HFF-Myc (cell line): ENCODE results near the gene FAAP100.

Experiments
- DNase-seq: peaks from one replicate; pipeline ENCODE4 v3.0.0-alpha.2; 2011; ENCODE audit warnings: low read depth; ENCODE audit errors: extremely low read depth
- H3K4me3 ChIP-seq: replicated peaks from 2 replicates; pipeline ENCODE4 v1.5.1; 2011; ENCODE audit warnings: low read depth, mild to moderate bottlenecking, control low read depth, low read length
- CTCF ChIP-seq: IDR thresholded peaks from 2 replicates; pipeline ENCODE4 v1.5.1; 2012; ENCODE audit warnings: mild to moderate bottlenecking, low read depth, low read length, control low read depth; ENCODE audit errors: missing control alignments

FAAP100 gene

DNA sequence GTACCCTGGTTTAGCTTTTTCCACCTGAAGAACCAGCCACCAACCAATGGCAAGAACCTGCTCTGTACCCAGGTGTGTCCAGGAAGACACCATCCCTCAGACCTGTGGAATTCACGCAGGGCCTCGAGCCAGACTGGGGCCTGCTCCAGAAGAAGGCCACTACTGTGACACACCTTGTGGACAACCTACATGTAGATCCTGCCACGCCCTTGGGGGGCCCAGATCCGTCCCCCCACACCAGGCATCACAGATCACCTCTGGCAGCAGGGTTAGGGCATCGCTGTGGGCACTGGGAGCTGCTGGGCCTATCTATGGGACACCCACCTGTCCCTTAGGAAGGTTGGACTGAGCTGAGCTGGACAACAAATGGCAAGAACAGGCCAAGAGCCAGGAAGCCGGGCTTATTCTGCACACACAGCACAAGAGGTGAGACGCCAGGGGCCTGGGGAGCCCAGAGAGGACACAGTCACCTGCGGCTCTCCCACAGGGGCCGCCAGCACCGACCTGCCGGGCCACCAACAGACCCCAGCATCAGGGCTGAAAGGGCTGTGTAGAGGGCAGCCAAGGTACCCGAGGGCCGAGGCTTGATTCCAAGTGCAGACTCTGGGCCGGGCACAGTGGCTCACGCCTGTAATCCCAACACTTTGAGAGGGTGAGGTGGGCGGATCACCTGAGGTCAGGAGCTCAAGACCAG lies 7.7 kb downstream of the FAAP100 start:
- no peak for TF ChIP-seq CTCF
- H3K4me3 ChIP-seq, result no peak overlapping the region
- DNase-seq, result no peak

- no peak for TF ChIP-seq CTCF
- no peak for DNase-seq
- H3K4me3 ChIP-seq, result no peak overlapping the region
Observed at GRCh38 chr17:81543756-81544155, 8.4 kb downstream of the FAAP100 start.

GRCh38 chr17:81543339-81543675 lies 8.8 kb downstream of the FAAP100 start:
- no peak overlapping the region for H3K4me3 ChIP-seq
- no peak for DNase-seq
- TF ChIP-seq CTCF, result no peak

GRCh38 chr17:81542431-81543338 lies 9.5 kb downstream of the FAAP100 start:
- H3K4me3 ChIP-seq, result no peak overlapping the region
- DNase-seq, result no peak
- no peak for TF ChIP-seq CTCF

- H3K4me3 ChIP-seq, result no peak overlapping the region
- no peak for TF ChIP-seq CTCF
- no peak for DNase-seq
Observed at GRCh38 chr17:81541123-81541522, 11.0 kb downstream of the FAAP100 start.

- no peak for TF ChIP-seq CTCF
- no peak for DNase-seq
Observed at GRCh38 chr17:81540676-81541027, 11.5 kb downstream of the FAAP100 start.

More at GRCh38 chr17:81540676-81541027, 11.5 kb downstream of the FAAP100 start:
- H3K4me3 ChIP-seq, result no peak overlapping the region
